IPS-18a (cell line): Measurements from ENCODE around the gene ARHGAP22.

Experiments used
- H3K27ac ChIP-seq: one replicate; pipeline ENCODE4 v1.5.1; 2013; ENCODE audit warnings: low read length
- H3K27me3 ChIP-seq: one replicate; pipeline ENCODE4 v1.6.1; 2013; ENCODE audit warnings: mild to moderate bottlenecking, low read length; ENCODE audit not compliant: control insufficient read depth, insufficient read depth
- H3K36me3 ChIP-seq: one replicate; pipeline ENCODE4 v1.6.1; 2013; ENCODE audit warnings: low read depth, low read length; ENCODE audit not compliant: control insufficient read depth
- H3K4me1 ChIP-seq: one replicate; pipeline ENCODE4 v1.6.1; 2013; ENCODE audit warnings: low read depth, low read length; ENCODE audit not compliant: control insufficient read depth
- H3K4me3 ChIP-seq: one replicate; pipeline ENCODE4 v1.5.1; 2013; ENCODE audit warnings: low read length
- H3K9ac ChIP-seq: one replicate; pipeline ENCODE4 v1.6.1; 2013; ENCODE audit warnings: mild to moderate bottlenecking, low read length, moderate library complexity
- H3K9me3 ChIP-seq: one replicate; pipeline ENCODE4 v1.6.1; 2013; ENCODE audit warnings: low read depth, low read length; ENCODE audit not compliant: control insufficient read depth

Gene ARHGAP22

DNA sequence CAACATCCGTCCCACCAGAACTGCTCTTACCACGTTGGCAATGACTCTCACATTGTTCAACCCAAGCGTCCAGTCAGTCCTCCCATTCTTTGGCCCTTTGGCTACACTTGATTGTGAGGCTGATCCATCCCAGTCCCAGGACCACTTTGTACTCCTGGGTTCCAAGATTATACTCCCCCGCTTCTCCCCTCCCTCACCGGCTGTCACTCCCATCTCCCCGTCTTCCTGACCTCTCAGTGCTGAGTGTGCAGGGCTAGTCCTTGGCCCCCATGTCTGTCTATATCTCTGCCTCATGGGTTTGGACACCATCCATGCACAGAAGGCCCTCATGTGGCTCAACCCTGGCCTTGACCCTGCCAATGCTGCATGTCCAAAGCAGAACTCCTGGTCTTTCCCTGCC is 12.5 kb downstream of the ARHGAP22 start:
- no peaks in the 10 kb centered on the region for H3K27me3 ChIP-seq
- H3K9ac ChIP-seq: no peak overlapping the region
- no peak overlapping the region for H3K4me3 ChIP-seq
- no peaks in the 10 kb centered on the region for H3K36me3 ChIP-seq
- peaks cover 19% of the 10 kb centered on the region for H3K4me1 ChIP-seq
- H3K27ac ChIP-seq: no peak overlapping the region
- H3K9me3 ChIP-seq: no peaks in the 10 kb centered on the region

GRCh38 chr10:48590945-48591344 is 13.9 kb downstream of the ARHGAP22 start:
- H3K9ac ChIP-seq: no peak overlapping the region
- no peaks in the 10 kb centered on the region for H3K27me3 ChIP-seq
- no peak overlapping the region for H3K4me3 ChIP-seq
- no peaks in the 10 kb centered on the region for H3K9me3 ChIP-seq
- H3K27ac ChIP-seq: no peak overlapping the region
- H3K36me3 ChIP-seq: no peaks in the 10 kb centered on the region
- H3K4me1 ChIP-seq: peaks cover 16% of the 10 kb centered on the region

DNA sequence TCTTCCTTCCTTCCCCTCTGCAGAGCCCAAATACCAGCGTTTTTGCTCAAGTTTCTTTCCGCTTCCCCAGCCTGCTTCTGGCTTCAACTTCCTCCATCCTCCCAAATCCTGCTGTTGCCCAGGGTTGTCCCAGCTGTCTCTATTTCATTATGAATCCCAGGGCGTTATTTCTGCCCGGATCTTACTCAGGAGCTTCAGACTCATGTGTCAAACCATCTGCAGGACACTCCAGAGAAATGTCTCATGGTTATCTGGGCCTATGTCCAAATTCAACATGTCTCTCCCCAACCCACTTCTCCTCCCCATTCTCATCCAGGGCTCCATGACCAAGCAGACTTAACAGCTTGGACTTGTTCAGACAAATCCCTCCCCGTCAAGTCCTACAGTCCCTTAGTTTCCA is 15.6 kb downstream of the ARHGAP22 start:
- no peak overlapping the region for H3K27ac ChIP-seq
- no peaks in the 10 kb centered on the region for H3K36me3 ChIP-seq
- no peak overlapping the region for H3K4me3 ChIP-seq
- no peak overlapping the region for H3K9ac ChIP-seq
- H3K27me3 ChIP-seq: no peaks in the 10 kb centered on the region
- peaks cover 5% of the 10 kb centered on the region for H3K9me3 ChIP-seq
- peaks cover 3% of the 10 kb centered on the region for H3K4me1 ChIP-seq

DNA sequence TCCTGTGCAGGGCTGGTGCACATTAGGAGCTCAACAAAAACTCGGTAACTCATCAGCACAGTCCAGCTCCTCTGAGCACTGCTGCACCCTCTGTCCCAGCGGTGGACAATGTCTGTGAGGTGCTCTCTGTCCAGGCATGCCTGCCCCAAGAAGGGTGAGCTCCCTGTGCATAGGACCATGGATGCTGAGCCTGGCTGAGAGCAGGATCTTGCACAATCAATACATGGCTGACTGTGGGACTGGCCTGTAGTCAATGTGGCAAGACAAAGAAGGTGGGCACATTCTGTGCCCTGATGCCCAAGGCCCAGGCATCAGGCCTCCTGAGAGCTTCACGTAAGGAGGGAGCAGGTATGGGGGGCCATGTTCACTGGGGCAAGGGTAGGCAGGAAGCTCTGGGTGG is 17.1 kb downstream of the ARHGAP22 start:
- Histone ChIP-seq H3K4me1 (no peaks in the 10 kb centered on the region), H3K4me3 (no peak overlapping the region), H3K9ac (no peak overlapping the region), H3K36me3 (no peaks in the 10 kb centered on the region), H3K27me3 (no peaks in the 10 kb centered on the region), H3K27ac (no peak overlapping the region), H3K9me3 (peaks cover 5% of the 10 kb centered on the region)

DNA sequence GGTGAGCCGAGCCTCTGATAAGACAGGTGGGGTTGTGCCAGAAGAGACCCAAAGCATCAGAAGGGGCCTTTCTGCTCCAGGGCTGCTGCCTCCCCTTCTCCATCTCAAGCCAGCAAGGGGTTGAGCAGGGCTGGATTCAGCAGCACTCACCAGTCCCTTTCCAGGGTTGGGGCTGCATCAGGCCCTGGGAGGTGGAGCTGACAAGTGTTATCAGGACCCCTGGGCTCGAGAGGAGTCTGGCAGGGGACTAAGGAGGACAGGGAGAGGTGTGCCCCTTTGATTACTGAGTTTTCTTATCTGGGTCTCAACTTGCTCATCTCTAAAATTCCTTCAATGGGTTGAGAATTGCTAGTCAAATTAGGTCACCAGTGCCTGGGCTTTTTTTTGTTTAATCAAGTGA is 17.8 kb downstream of the ARHGAP22 start:
- H3K9ac ChIP-seq: no peak overlapping the region
- peaks cover 5% of the 10 kb centered on the region for H3K9me3 ChIP-seq
- no peak overlapping the region for H3K4me3 ChIP-seq
- H3K27ac ChIP-seq: no peak overlapping the region
- H3K36me3 ChIP-seq: no peaks in the 10 kb centered on the region
- no peaks in the 10 kb centered on the region for H3K4me1 ChIP-seq
- H3K27me3 ChIP-seq: no peaks in the 10 kb centered on the region

DNA sequence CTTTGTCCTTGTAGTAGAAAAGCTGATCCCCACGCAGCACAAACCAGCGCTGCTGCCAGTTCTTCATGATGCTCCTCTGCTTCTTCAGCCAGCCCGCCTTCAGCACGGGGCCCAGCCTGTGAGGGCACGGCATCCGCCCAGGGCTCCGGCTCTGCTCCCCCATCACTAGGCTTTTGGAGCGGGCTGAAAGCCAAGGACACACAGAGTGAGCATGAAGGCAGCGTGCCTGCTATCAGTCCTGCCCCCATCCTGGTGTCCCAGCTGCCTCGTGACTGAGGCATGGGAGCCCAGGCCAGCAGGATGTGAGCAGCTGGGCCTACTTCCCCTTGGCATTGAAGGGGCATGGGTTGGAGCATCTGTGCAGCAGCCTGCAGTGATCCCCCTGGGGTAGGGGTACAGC is 21.9 kb downstream of the ARHGAP22 start:
- no peak overlapping the region for H3K9ac ChIP-seq
- no peaks in the 10 kb centered on the region for H3K36me3 ChIP-seq
- H3K4me3 ChIP-seq: no peak overlapping the region
- H3K9me3 ChIP-seq: peaks cover 5% of the 10 kb centered on the region
- H3K4me1 ChIP-seq: no peaks in the 10 kb centered on the region
- H3K27ac ChIP-seq: no peak overlapping the region
- H3K27me3 ChIP-seq: no peaks in the 10 kb centered on the region

DNA sequence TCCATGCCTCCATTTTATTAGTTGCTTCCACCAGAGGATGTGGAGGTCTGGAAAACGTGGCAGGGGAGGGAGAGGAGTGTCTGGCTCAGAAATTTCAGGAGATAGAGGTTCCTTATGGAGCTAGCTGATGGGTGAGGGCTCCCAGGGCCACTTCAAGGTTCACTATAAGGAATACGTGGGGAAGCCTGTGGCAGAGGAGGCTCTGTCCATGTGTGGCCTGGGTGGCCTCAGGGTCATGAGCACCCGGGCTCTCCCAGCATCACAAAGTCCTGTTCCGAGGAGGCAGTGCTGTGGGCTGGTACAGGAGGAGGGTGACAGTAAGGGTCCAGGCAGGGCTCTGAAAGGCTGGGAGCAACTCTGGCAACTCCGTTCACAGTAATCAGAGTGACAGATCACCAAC is 24.6 kb downstream of the ARHGAP22 start:
- Histone ChIP-seq H3K9ac (no peak overlapping the region), H3K36me3 (no peaks in the 10 kb centered on the region), H3K9me3 (peaks cover under 1% of the 10 kb centered on the region), H3K4me3 (no peak overlapping the region), H3K4me1 (no peaks in the 10 kb centered on the region), H3K27me3 (no peaks in the 10 kb centered on the region), H3K27ac (no peak overlapping the region)

- Histone ChIP-seq H3K9me3 (no peaks in the 10 kb centered on the region), H3K36me3 (no peaks in the 10 kb centered on the region), H3K27me3 (no peaks in the 10 kb centered on the region), H3K9ac (no peak overlapping the region), H3K4me3 (no peak overlapping the region), H3K27ac (no peak overlapping the region), H3K4me1 (no peaks in the 10 kb centered on the region)
Measured at GRCh38 chr10:48579251-48579960, 25.5 kb downstream of the ARHGAP22 start.

- H3K4me1 ChIP-seq: no peaks in the 10 kb centered on the region
- no peaks in the 10 kb centered on the region for H3K36me3 ChIP-seq
- no peaks in the 10 kb centered on the region for H3K9me3 ChIP-seq
- no peak overlapping the region for H3K9ac ChIP-seq
- no peak overlapping the region for H3K4me3 ChIP-seq
- H3K27me3 ChIP-seq: no peaks in the 10 kb centered on the region
- no peak overlapping the region for H3K27ac ChIP-seq
Measured at GRCh38 chr10:48577158-48577557, 27.7 kb downstream of the ARHGAP22 start.

DNA sequence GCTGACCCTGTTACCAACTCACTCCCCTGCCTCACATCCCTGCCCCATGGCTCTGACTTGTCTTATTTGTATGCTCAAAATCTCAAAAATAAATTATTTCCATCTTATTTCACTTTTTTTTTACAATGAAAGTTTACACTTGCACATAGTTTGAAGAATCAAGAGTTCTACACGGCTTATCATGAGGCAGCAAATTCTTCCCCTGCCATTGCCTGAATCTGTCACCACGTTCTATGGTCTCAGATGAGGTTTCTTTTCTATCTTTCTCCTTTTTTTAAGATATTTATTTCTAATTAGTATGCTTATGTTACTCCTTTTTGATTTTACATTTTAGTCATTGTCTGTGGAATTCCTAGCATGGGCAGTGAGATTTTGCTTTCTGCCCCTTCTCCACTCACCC is 28.4 kb downstream of the ARHGAP22 start:
- Histone ChIP-seq H3K4me1 (no peaks in the 10 kb centered on the region), H3K9ac (no peak overlapping the region), H3K9me3 (no peaks in the 10 kb centered on the region), H3K27me3 (no peaks in the 10 kb centered on the region), H3K36me3 (no peaks in the 10 kb centered on the region), H3K4me3 (no peak overlapping the region), H3K27ac (no peak overlapping the region)

- H3K4me1 ChIP-seq: no peaks in the 10 kb centered on the region
- H3K4me3 ChIP-seq: no peak overlapping the region
- H3K9ac ChIP-seq: no peak overlapping the region
- no peaks in the 10 kb centered on the region for H3K9me3 ChIP-seq
- no peaks in the 10 kb centered on the region for H3K36me3 ChIP-seq
- no peak overlapping the region for H3K27ac ChIP-seq
- H3K27me3 ChIP-seq: no peaks in the 10 kb centered on the region
Measured at GRCh38 chr10:48575901-48576300, 29.0 kb downstream of the ARHGAP22 start.

DNA sequence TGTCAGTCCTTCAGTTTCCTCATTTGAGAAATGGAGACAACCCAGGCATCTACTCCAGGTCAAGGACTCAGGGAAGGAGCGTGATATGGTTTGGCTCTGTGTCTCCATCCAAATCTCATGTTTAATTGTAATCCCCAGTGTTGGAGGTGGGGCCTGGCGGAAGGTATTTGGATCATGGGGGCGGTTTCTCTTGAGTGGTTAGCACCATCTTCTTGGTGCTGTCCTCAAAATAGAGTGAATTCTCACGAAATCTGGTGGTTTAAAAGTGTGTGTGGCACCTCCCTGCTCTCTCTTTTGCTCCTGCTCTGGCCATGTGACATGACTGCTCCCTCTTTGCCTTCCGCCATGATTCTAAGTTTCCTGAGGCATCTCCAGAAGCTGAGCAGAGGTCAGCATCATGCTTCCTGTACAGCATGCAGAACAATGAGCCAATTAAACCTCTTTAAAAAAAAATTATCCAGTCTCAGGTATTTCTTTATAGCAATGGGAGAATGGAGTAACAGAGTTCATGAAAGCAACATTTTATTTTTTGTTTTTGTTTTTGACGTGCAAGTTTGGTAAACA is 30.0 kb downstream of the ARHGAP22 start:
- H3K27ac ChIP-seq: no peak overlapping the region
- H3K9ac ChIP-seq: no peak overlapping the region
- H3K27me3 ChIP-seq: no peaks in the 10 kb centered on the region
- no peaks in the 10 kb centered on the region for H3K36me3 ChIP-seq
- no peak overlapping the region for H3K4me3 ChIP-seq
- H3K4me1 ChIP-seq: no peaks in the 10 kb centered on the region
- H3K9me3 ChIP-seq: no peaks in the 10 kb centered on the region
